T-cell (primary cell): ENCODE results near the gene TAS2R31. TPM values are rescaled to one million over a fixed set of nuclear protein-coding genes. Genes with fewer than 3 reads are reported as not detected.
"Not testable (repeated sequence)": the region's sequence is repeated elsewhere in the genome, so short reads cannot be mapped to it uniquely, and the experiment has no call there.

Source experiments
- ATAC-seq, 4 experiments: fragments of 200-7000 bp in 3 of 4; fragments of 150-1000 bp in 1 of 4; cut with Tn5 transposase; replicated peaks in 1 of 4; 1 replicate in 3 of 4; 2 replicates in 1 of 4; pipeline ENCODE4 v1.10.0; 2021; ENCODE audit warnings: moderate library complexity in 3 of 4, mild to moderate bottlenecking in 2 of 4, moderate number of reproducible peaks in 1 of 4
- CTCF ChIA-PET, 2 donors: fragments of 300-600 bp; sonication (Branson Sonifier 250); formaldehyde crosslinking; loops; one replicate each; lab custom pipeline; 2022; ENCODE audit warnings: antibody characterized with exemption in 2 of 2; lab: Charles Lee
- POLR2A ChIA-PET, 2 donors: fragments of 300-600 bp; sonication (Branson Sonifier 250); formaldehyde crosslinking; loops; one replicate each; lab custom pipeline; 2022; ENCODE audit warnings: antibody characterized with exemption in 2 of 2; lab: Charles Lee
- DNase-seq, 35 experiments: peaks; one replicate each; pipeline versions ENCODE4 v3.0.0 to v3.0.0-alpha.2; 2013 to 2023
- H3K27ac ChIP-seq: one replicate; pipeline ENCODE4 v1.5.1; 2013; ENCODE audit warnings: low read length
- H3K27me3 ChIP-seq, 2 experiments: replicated peaks in 1 of 2; 1 replicate in 1 of 2; 2 replicates in 1 of 2; pipeline versions ENCODE4 v1.6.1 to v1.7.0; 2013; ENCODE audit warnings: low read length in 1 of 2, mixed read lengths in 1 of 2; ENCODE audit not compliant: control insufficient read depth in 2 of 2, insufficient read depth in 2 of 2; ENCODE audit errors: extremely low read depth in 1 of 2
- H3K36me3 ChIP-seq, 2 donors: 1 replicate in 1 of 2; 2 replicates in 1 of 2; pipeline versions ENCODE4 v1.6.1 to v1.7.0; 2013; ENCODE audit warnings: low read length in 1 of 2; ENCODE audit not compliant: control insufficient read depth in 2 of 2, insufficient read depth in 1 of 2; ENCODE audit errors: extremely low read depth in 1 of 2
- H3K4me1 ChIP-seq, 2 experiments: 1 replicate in 1 of 2; 2 replicates in 1 of 2; pipeline versions ENCODE4 v1.6.1 to v1.7.0; 2013; ENCODE audit warnings: low read length in 2 of 2, mixed read lengths in 1 of 2; ENCODE audit not compliant: insufficient read depth in 2 of 2, control insufficient read depth in 1 of 2; ENCODE audit errors: extremely low read depth in 1 of 2
- H3K4me3 ChIP-seq, 2 donors: 1 replicate in 1 of 2; 2 replicates in 1 of 2; pipeline versions ENCODE4 v1.5.1 to v1.7.0; 2013; ENCODE audit warnings: mild to moderate bottlenecking in 2 of 2, low read length in 1 of 2, moderate library complexity in 1 of 2; ENCODE audit not compliant: control insufficient read depth in 1 of 2; ENCODE audit errors: extremely low read depth in 1 of 2
- H3K9me3 ChIP-seq: 2 replicates; pipeline ENCODE4 v1.7.0; 2013
- H3K27ac Mint-ChIP-seq, 2 donors: one replicate each; pipeline ENCODE4 v1.8.0; 2020 to 2021; ENCODE audit warnings: mild to moderate bottlenecking in 2 of 2, mixed read lengths in 2 of 2
- H3K27me3 Mint-ChIP-seq, 2 donors: one replicate each; pipeline ENCODE4 v1.8.0; 2021 to 2022; ENCODE audit warnings: mixed read lengths in 2 of 2
- H3K36me3 Mint-ChIP-seq: one replicate; pipeline ENCODE4 v1.8.0; 2021; ENCODE audit warnings: mixed read lengths
- H3K4me1 Mint-ChIP-seq, 3 donors: one replicate each; pipeline ENCODE4 v1.8.0; 2020 to 2022; ENCODE audit warnings: mixed read lengths in 3 of 3, mild to moderate bottlenecking in 1 of 3
- H3K4me3 Mint-ChIP-seq, 3 donors: one replicate each; pipeline ENCODE4 v1.8.0; 2020 to 2022; ENCODE audit warnings: mild to moderate bottlenecking in 3 of 3, mixed read lengths in 3 of 3, moderate library complexity in 3 of 3
- H3K9me3 Mint-ChIP-seq, 3 donors: one replicate each; pipeline ENCODE4 v1.8.0; 2020 to 2022; ENCODE audit warnings: mixed read lengths in 3 of 3
- WGBS: methylation state at CpG from one replicate; pipeline ENCODE4 v1.1.5; 2013; ENCODE audit warnings: missing lambda C conversion rate; ENCODE audit not compliant: insufficient coverage; 5-methylcytosine and 5-hydroxymethylcytosine counted together
- total RNA-seq, 35 experiments: library from RNA in 6 of 35; stranded (reverse) in 6 of 35; fragments of 120-200 nt in 1 of 35; gene quantifications; one replicate each; pipeline versions ENCODE4 v1.2.1 to v1.2.4 and lab custom pipeline; 2013 to 2026

Gene TAS2R31
- total RNA-seq, 5 donors from 2014 or later (not counting 1 experiment from before 2014, with no cell fraction given) = 2.4 to 4.3 (median 3.6) TPM

DNA sequence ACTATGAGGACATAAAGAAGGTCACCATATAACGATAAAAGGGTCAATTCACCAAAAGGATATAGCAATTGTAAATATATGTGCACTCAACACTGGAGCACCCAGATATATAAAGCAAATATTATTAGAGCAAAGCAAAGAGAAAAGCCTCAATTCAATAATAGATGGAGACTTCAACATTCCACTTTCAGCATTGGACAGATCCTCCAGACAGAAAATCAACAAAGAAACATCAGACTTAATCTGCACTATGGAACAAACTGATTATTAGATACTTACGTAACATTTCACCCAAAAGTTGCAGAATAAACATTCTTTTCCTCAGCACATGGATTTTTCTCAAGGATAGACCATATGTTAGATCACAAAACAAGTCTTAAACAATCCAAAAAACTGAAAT is 10.2 kb upstream of the TAS2R31 start:
- H3K27ac Mint-ChIP-seq, CTCF ChIA-PET, H3K4me3 Mint-ChIP-seq, H3K4me1 ChIP-seq, POLR2A ChIA-PET, ATAC-seq, H3K4me3 ChIP-seq, H3K9me3 ChIP-seq, H3K27ac ChIP-seq, H3K27me3 ChIP-seq, H3K36me3 ChIP-seq, H3K27me3 Mint-ChIP-seq, DNase-seq, H3K9me3 Mint-ChIP-seq: not testable (repeated sequence)
- H3K36me3 Mint-ChIP-seq = peaks cover 60% of the 10 kb centered on the region
- 100% methylated on average over 1 of the region's 2 CpGs for WGBS
- peaks cover 0 to 24% (median 23%) of the 10 kb centered on the region in 3 donors for H3K4me1 Mint-ChIP-seq

DNA sequence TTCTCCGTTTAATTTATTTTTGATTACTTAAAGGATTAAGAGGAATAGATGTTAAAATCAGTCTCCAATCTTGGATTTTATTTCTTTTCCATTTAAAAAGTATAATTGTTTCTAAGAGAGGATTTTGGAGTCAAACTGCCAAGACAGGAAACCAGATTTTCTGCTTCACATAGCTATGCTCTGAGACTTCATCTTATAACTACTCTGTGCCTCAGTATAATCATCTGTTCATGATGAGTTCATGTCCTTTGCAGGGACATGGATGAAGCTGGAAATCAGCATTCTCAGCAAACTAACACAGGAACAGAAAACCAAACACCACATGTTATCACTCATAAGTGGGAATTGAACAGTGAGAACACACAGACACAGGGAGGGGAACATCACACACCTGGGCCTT is 9.0 kb upstream of the TAS2R31 start:
- ChIA-PET CTCF (no interaction called here), POLR2A (interaction anchor here in 1 of 2 donors (0.7 kb wide), 1 partner anchor 203 kb away, joined by 3 read pairs; no protein-coding TSS in a partner anchor)
- Mint-ChIP-seq H3K36me3 (peaks cover 58% of the 10 kb centered on the region), H3K4me3 (no peak overlapping the region), H3K27ac (no peak overlapping the region), H3K9me3 (peaks cover 0 to 3% (median 2%) of the 10 kb centered on the region in 3 donors), H3K4me1 (peaks cover 0 to 24% (median 21%) of the 10 kb centered on the region in 3 donors), H3K27me3 (no peaks in the 10 kb centered on the region)
- Histone ChIP-seq H3K27ac (no peak overlapping the region), H3K36me3 (no peaks in the 10 kb centered on the region), H3K9me3 (peaks cover 3% of the 10 kb centered on the region), H3K27me3 (no peaks in the 10 kb centered on the region), H3K4me3 (no peak overlapping the region), H3K4me1 (no peaks in the 10 kb centered on the region)
- ATAC-seq = no peak
- DNase-seq = no peak
- WGBS = no CpG with 5 or more reads among the region's 1 CpG

GRCh38 chr12:11039171-11039570 is 8.0 kb upstream of the TAS2R31 start:
- POLR2A ChIA-PET = no interaction called here

DNA sequence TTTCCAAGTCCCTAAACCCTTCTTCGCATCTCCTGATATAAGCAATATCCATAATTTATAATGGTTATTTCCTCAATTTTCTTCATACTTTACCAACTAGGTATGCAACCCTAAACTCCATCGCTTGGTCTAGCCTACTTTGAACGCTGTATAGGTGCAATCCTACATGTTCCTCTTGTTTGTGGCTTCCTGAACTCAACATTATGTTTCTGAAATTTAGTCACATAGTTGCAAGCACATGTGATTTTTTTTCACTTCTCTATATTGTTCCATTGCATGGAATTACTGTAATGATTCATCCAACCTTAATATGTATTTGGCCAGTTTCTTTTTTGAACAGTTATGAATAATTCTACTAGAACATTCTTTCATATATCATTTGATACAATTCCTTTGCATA is 2.8 kb upstream of the TAS2R31 start:
- H3K4me3 ChIP-seq, POLR2A ChIA-PET, DNase-seq, H3K9me3 ChIP-seq, H3K4me1 ChIP-seq, H3K27me3 Mint-ChIP-seq, H3K9me3 Mint-ChIP-seq, H3K36me3 ChIP-seq, H3K27ac Mint-ChIP-seq, CTCF ChIA-PET, H3K27me3 ChIP-seq, H3K27ac ChIP-seq, H3K4me1 Mint-ChIP-seq, ATAC-seq, H3K4me3 Mint-ChIP-seq: not testable (repeated sequence)
- peaks cover 40% of the 10 kb centered on the region for H3K36me3 Mint-ChIP-seq
- WGBS = no CpG with 5 or more reads among the region's 3 CpGs

More at GRCh38 chr12:11039171-11039570, 8.0 kb upstream of the TAS2R31 start:
- no CpG with 5 or more reads among the region's 3 CpGs for WGBS
- CTCF ChIA-PET = no interaction called here
- H3K27me3 Mint-ChIP-seq = no peaks in the 10 kb centered on the region
- H3K4me1 Mint-ChIP-seq = peaks cover 0 to 17% (median 15%) of the 10 kb centered on the region in 3 donors
- no peaks in the 10 kb centered on the region for H3K4me1 ChIP-seq
- H3K4me3 Mint-ChIP-seq = no peak overlapping the region
- no peak overlapping the region for H3K27ac ChIP-seq
- peaks cover 0 to under 1% (median 0%) of the 10 kb centered on the region in 3 donors for H3K9me3 Mint-ChIP-seq
- no peak overlapping the region for H3K4me3 ChIP-seq
- ATAC-seq (no peak), DNase-seq (no peak)
- peaks cover 50% of the 10 kb centered on the region for H3K36me3 Mint-ChIP-seq
- no peaks in the 10 kb centered on the region for H3K36me3 ChIP-seq
- peaks cover 3% of the 10 kb centered on the region for H3K9me3 ChIP-seq
- no peaks in the 10 kb centered on the region for H3K27me3 ChIP-seq
- H3K27ac Mint-ChIP-seq = no peak overlapping the region

DNA sequence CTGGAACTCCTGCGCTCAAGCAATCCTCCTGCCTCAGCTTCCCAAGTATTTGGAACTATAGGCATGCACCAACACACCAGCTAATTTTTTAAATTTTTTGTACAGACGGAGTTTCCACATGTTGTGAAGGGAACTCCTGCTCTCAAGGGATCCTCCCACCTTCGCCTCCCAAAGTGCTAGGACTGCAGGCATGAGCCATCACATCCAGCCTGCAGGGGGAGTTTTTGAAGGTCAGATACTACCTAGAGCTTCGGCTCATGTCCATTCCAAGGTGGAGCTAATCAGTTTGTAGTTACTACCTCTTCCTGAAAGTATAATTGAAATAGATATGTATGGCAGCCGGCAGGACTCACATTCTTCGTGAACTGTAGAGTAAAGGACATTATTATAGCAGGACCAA is 5.1 kb downstream of the TAS2R31 start:
- Histone ChIP-seq H3K9me3 (no peaks in the 10 kb centered on the region), H3K27ac (no peak overlapping the region), H3K4me3 (no peak overlapping the region), H3K36me3 (peaks cover 0 to 11% of the 10 kb centered on the region in 2 donors), H3K27me3 (no peaks in the 10 kb centered on the region), H3K4me1 (no peaks in the 10 kb centered on the region)
- CTCF ChIA-PET = no interaction called here
- no peak overlapping the region for H3K27ac Mint-ChIP-seq
- H3K9me3 Mint-ChIP-seq = peaks cover 5 to 7% (median 5%) of the 10 kb centered on the region in 3 donors
- no peak for DNase-seq
- no peaks in the 10 kb centered on the region for H3K27me3 Mint-ChIP-seq
- H3K4me3 Mint-ChIP-seq = no peak overlapping the region
- H3K36me3 Mint-ChIP-seq = peaks cover 52% of the 10 kb centered on the region
- POLR2A ChIA-PET = no interaction called here
- H3K4me1 Mint-ChIP-seq = peaks cover 0 to 2% (median 0%) of the 10 kb centered on the region in 3 donors
- ATAC-seq = no peak
- 100% methylated on average over 2 of the region's 6 CpGs for WGBS

DNA sequence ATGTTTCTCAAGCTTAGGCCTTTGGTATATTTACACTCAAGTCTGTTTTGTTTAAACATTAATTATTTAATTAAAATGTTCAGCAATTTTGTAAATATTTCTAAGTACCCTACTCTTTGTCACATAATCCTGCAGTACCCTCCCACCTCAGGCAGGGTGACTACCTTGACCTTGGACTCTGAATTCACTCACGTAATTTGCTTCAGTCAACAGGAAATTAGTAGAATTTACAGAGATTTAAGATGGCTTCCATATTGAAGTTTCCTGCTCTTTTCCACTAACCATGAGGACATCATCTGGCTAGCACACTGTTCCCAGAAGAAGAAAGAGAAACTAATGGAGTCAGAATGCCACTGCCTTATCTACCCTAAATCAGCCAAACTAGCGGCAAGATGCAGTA is 7.8 kb downstream of the TAS2R31 start:
- no peak for ATAC-seq
- Histone ChIP-seq H3K27me3 (no peaks in the 10 kb centered on the region), H3K9me3 (no peaks in the 10 kb centered on the region), H3K4me1 (no peaks in the 10 kb centered on the region), H3K4me3 (no peak overlapping the region), H3K36me3 (peaks cover 0 to 11% of the 10 kb centered on the region in 2 donors), H3K27ac (no peak overlapping the region)
- Mint-ChIP-seq H3K4me1 (peaks cover 0 to 2% (median 0%) of the 10 kb centered on the region in 3 donors), H3K9me3 (peaks cover 5 to 7% (median 5%) of the 10 kb centered on the region in 3 donors), H3K4me3 (no peak overlapping the region), H3K36me3 (peaks cover 49% of the 10 kb centered on the region), H3K27me3 (no peaks in the 10 kb centered on the region), H3K27ac (no peak overlapping the region)
- WGBS = no CpG with 5 or more reads among the region's 2 CpGs
- POLR2A ChIA-PET = no interaction called here
- CTCF ChIA-PET = no interaction called here
- no peak for DNase-seq

GRCh38 chr12:11022520-11022919 is 8.7 kb downstream of the TAS2R31 start, which contains the start of gene TAS2R19:
TAS2R19 (minus strand) TSS chr12:11022620; CDS start chr12:11022571, 49 bp downstream.
- peaks cover 0 to 2% (median 0%) of the 10 kb centered on the region in 3 donors for H3K4me1 Mint-ChIP-seq
- H3K27me3 Mint-ChIP-seq = no peaks in the 10 kb centered on the region
- H3K36me3 Mint-ChIP-seq = peaks cover 45% of the 10 kb centered on the region
- H3K4me3 ChIP-seq = no peak within 1 kb of the TSS
- no peaks in the 10 kb centered on the region for H3K4me1 ChIP-seq
- no peaks in the 10 kb centered on the region for H3K27me3 ChIP-seq
- ChIA-PET POLR2A (no interaction called here), CTCF (no interaction called here)
- no peak within 1 kb of the TSS for H3K27ac ChIP-seq
- no CpG with 5 or more reads among the region's 1 CpG for WGBS
- H3K36me3 ChIP-seq = peaks cover 0 to 3% of the 10 kb centered on the region in 2 donors
- peaks cover 5 to 7% (median 5%) of the 10 kb centered on the region in 3 donors for H3K9me3 Mint-ChIP-seq
- H3K9me3 ChIP-seq = no peaks in the 10 kb centered on the region
- DNase-seq (no peak), ATAC-seq (no peak)
- no peak within 1 kb of the TSS for H3K4me3 Mint-ChIP-seq
- H3K27ac Mint-ChIP-seq = no peak within 1 kb of the TSS
